HepG2 (cell line): ENCODE results near the gene RGS13.

Source experiments
- EP300 ChIP-seq, 3 experiments: sonication (generic) in 1 of 3; formaldehyde crosslinking in 1 of 3; IDR thresholded peaks; 2 replicates each; pipeline versions ENCODE4 v1.5.1 to v1.6.1; 2011 to 2020; ENCODE audit warnings: low read depth in 2 of 3, low read length in 2 of 3, borderline replicate concordance in 1 of 3, improper control_type of control experiment in 1 of 3, mild to moderate bottlenecking in 1 of 3, missing genetic modification reagents in 1 of 3, moderate library complexity in 1 of 3
- JDP2 ChIP-seq: sonication (generic); formaldehyde crosslinking; IDR thresholded peaks from 2 replicates; pipeline ENCODE4 v1.8.1; 2022; ENCODE audit warnings: missing genetic modification reagents, borderline replicate concordance
- KDM1A ChIP-seq: IDR thresholded peaks from 2 replicates; pipeline ENCODE4 v1.6.1; 2016; ENCODE audit warnings: missing compliant biosample characterization
- SMAD1 ChIP-seq: sonication (generic); formaldehyde crosslinking; IDR thresholded peaks from 2 replicates; pipeline ENCODE4 v1.4.0; 2020; ENCODE audit warnings: missing genetic modification reagents, low read depth, mild to moderate bottlenecking, borderline replicate concordance
- SRSF9 ChIP-seq: fragments of 200-400 bp; formaldehyde crosslinking; IDR thresholded peaks from 2 replicates; pipeline ENCODE4 v1.6.1; 2018; ENCODE audit warnings: borderline replicate concordance, mild to moderate bottlenecking, low read depth, low read length; ENCODE audit not compliant: insufficient read depth, poor library complexity, severe bottlenecking
- ZNF709 ChIP-seq: sonication (generic); formaldehyde crosslinking; IDR thresholded peaks from 2 replicates; pipeline ENCODE4 v1.5.0; 2020; ENCODE audit warnings: mild to moderate bottlenecking, missing genetic modification reagents
- TF ChIP-seq, protein P1 (sequence below): sonication (generic); formaldehyde crosslinking; IDR thresholded peaks from 2 replicates; pipeline ENCODE4 v1.4.0; 2020; ENCODE audit warnings: missing genetic modification reagents
- TF ChIP-seq, protein P2 (sequence below): sonication (generic); formaldehyde crosslinking; IDR thresholded peaks from 2 replicates; pipeline ENCODE4 v1.5.0; 2020; ENCODE audit warnings: mild to moderate bottlenecking, missing genetic modification reagents, moderate library complexity
- TF ChIP-seq, protein P3 (sequence below): sonication (generic); formaldehyde crosslinking; conservative IDR thresholded peaks from 2 replicates; pipeline ENCODE4 v1.4.0; 2020; ENCODE audit warnings: missing genetic modification reagents
- TF ChIP-seq, protein P4 (sequence below): sonication (generic); formaldehyde crosslinking; IDR thresholded peaks from 2 replicates; pipeline ENCODE4 v1.4.0; 2020; ENCODE audit warnings: missing genetic modification reagents
- TF ChIP-seq, protein P5 (sequence below): sonication (generic); formaldehyde crosslinking; IDR thresholded peaks from 2 replicates; pipeline ENCODE4 v1.5.1; 2020; ENCODE audit warnings: mild to moderate bottlenecking, missing genetic modification reagents

DNA sequence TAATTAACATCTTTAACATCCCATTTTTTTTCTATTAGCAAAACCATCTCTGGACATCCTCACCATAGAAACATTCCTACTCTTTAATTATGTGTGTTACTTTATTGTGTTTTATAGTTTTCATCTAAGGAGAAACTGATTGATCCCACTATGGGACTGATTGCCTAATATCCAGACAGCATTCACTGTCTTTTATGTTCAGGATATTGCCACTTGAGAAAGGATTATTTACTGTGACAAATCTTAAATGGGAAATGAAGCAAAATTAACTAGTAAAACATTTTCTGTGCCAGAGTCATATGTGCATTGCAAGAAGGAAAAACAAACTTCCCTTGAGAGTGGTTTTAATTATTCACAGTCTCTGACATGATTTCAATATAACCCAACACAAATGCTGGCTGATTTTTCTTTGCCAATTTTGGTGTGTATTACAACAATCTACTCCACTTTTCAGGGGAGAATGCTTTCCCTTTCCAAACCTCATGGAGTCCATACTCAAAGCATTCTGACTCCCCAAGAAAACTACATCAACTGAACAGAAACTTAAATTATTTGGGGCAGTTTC lies 15.8 kb upstream of the RGS13 start:
- TF ChIP-seq, protein P1, sequence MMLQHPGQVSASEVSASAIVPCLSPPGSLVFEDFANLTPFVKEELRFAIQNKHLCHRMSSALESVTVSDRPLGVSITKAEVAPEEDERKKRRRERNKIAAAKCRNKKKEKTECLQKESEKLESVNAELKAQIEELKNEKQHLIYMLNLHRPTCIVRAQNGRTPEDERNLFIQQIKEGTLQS (CRISPR knock-in tag) = no peak
- TF ChIP-seq, protein P2, sequence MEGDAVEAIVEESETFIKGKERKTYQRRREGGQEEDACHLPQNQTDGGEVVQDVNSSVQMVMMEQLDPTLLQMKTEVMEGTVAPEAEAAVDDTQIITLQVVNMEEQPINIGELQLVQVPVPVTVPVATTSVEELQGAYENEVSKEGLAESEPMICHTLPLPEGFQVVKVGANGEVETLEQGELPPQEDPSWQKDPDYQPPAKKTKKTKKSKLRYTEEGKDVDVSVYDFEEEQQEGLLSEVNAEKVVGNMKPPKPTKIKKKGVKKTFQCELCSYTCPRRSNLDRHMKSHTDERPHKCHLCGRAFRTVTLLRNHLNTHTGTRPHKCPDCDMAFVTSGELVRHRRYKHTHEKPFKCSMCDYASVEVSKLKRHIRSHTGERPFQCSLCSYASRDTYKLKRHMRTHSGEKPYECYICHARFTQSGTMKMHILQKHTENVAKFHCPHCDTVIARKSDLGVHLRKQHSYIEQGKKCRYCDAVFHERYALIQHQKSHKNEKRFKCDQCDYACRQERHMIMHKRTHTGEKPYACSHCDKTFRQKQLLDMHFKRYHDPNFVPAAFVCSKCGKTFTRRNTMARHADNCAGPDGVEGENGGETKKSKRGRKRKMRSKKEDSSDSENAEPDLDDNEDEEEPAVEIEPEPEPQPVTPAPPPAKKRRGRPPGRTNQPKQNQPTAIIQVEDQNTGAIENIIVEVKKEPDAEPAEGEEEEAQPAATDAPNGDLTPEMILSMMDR (CRISPR knock-in tag) = no peak
- TF ChIP-seq, protein P3, sequence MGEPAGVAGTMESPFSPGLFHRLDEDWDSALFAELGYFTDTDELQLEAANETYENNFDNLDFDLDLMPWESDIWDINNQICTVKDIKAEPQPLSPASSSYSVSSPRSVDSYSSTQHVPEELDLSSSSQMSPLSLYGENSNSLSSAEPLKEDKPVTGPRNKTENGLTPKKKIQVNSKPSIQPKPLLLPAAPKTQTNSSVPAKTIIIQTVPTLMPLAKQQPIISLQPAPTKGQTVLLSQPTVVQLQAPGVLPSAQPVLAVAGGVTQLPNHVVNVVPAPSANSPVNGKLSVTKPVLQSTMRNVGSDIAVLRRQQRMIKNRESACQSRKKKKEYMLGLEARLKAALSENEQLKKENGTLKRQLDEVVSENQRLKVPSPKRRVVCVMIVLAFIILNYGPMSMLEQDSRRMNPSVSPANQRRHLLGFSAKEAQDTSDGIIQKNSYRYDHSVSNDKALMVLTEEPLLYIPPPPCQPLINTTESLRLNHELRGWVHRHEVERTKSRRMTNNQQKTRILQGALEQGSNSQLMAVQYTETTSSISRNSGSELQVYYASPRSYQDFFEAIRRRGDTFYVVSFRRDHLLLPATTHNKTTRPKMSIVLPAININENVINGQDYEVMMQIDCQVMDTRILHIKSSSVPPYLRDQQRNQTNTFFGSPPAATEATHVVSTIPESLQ = no peak
- TF ChIP-seq EP300 (IDR thresholded peaks at IDR 0.05; ENCODE audit: low read depth in 2 of 2, low read length in 2 of 2) (no peak), EP300 (CRISPR knock-in tag; IDR thresholded peaks at IDR 0.05; ENCODE audit: borderline replicate concordance) (no peak), SMAD1 (CRISPR knock-in tag) (no peak), KDM1A (CRISPR knock-in tag) (no peak), SRSF9 (no peak), JDP2 (CRISPR knock-in tag) (no peak), ZNF709 (no peak)
- TF ChIP-seq, protein P4, sequence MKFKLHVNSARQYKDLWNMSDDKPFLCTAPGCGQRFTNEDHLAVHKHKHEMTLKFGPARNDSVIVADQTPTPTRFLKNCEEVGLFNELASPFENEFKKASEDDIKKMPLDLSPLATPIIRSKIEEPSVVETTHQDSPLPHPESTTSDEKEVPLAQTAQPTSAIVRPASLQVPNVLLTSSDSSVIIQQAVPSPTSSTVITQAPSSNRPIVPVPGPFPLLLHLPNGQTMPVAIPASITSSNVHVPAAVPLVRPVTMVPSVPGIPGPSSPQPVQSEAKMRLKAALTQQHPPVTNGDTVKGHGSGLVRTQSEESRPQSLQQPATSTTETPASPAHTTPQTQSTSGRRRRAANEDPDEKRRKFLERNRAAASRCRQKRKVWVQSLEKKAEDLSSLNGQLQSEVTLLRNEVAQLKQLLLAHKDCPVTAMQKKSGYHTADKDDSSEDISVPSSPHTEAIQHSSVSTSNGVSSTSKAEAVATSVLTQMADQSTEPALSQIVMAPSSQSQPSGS (CRISPR knock-in tag) = no peak
- TF ChIP-seq, protein P5, sequence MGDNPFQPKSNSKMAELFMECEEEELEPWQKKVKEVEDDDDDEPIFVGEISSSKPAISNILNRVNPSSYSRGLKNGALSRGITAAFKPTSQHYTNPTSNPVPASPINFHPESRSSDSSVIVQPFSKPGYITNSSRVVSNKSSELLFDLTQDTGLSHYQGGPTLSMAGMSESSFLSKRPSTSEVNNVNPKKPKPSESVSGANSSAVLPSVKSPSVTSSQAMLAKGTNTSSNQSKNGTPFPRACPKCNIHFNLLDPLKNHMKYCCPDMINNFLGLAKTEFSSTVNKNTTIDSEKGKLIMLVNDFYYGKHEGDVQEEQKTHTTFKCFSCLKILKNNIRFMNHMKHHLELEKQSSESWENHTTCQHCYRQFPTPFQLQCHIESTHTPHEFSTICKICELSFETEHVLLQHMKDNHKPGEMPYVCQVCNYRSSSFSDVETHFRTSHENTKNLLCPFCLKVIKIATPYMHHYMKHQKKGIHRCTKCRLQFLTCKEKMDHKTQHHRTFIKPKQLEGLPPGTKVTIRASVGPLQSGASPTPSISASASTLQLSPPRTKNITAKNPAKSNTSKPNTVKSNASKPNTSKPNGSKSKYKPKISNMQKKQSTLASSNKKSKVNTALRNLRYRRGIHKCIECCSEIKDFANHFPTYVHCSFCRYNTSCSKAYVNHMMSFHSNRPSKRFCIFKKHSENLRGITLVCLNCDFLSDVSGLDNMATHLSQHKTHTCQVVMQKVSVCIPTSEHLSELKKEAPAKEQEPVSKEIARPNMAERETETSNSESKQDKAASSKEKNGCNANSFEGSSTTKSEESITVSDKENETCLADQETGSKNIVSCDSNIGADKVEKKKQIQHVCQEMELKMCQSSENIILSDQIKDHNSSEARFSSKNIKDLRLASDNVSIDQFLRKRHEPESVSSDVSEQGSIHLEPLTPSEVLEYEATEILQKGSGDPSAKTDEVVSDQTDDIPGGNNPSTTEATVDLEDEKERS (CRISPR knock-in tag) = no peak
